ENCODE measurements around the gene HTR3B.

HTR3B gene

DNA sequence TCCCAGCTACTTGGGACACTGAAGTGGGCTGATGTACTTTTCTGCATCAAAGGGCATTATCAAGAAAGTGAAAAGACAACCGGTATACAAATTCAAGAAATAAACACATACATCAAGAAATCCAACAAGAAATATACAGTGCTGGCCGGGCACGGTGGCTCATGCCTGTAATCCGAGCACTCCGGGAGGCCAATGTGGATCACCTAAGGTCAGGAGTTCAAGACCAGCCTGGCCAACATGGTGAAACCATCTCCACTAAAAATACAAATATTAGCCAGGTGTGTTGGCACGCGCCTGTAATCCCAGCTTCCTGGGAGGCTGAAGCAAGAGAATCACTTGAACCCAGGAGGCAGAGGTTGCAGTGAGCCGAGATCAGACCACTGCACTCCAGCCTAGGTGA, 38.7 kb upstream of the HTR3B start:
- DNase-seq (ENCODE audit: low read depth): no peak
- no peak overlapping the region for H3K4me3 ChIP-seq (ENCODE audit: control insufficient read depth, low read depth, low read length)
- TF ChIP-seq, protein P1, sequence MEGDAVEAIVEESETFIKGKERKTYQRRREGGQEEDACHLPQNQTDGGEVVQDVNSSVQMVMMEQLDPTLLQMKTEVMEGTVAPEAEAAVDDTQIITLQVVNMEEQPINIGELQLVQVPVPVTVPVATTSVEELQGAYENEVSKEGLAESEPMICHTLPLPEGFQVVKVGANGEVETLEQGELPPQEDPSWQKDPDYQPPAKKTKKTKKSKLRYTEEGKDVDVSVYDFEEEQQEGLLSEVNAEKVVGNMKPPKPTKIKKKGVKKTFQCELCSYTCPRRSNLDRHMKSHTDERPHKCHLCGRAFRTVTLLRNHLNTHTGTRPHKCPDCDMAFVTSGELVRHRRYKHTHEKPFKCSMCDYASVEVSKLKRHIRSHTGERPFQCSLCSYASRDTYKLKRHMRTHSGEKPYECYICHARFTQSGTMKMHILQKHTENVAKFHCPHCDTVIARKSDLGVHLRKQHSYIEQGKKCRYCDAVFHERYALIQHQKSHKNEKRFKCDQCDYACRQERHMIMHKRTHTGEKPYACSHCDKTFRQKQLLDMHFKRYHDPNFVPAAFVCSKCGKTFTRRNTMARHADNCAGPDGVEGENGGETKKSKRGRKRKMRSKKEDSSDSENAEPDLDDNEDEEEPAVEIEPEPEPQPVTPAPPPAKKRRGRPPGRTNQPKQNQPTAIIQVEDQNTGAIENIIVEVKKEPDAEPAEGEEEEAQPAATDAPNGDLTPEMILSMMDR (conservative IDR thresholded peaks at IDR 0.05; ENCODE audit: control insufficient read depth, insufficient read depth, low read depth, low read length): no peak

DNA sequence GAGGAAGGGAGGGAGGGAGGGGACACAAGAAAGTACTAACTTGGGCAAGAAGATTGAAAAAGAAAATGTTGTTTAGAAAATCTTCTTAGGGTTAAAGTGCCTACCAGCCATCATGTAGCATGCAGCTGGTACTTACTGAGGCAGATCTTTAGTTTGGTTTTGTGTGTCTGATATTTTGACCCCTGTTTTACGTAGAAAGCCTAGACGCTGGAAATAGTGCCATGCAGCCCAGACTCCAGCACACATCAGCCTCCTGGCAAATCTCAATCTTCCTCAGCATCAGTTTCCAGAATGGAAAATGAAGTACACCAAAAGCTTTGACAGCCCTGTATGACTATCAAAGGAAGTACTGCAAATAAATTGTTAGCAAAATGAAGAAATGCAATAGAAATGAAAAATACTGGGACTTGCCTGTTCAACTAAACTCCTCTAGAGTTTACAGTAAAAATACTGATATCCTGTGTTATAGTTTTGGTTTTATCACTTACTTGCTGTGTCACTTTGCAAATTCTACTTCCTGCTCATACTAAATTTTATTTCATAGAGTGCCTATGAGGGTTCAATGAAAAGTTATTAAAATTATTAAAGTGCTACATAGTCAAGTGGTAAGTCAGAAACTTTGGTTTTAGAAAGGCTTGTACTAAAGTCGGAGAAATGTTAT, 36.6 kb upstream of the HTR3B start:
- H3K4me3 ChIP-seq (ENCODE audit: control insufficient read depth, low read depth, low read length): no peak overlapping the region
- DNase-seq (ENCODE audit: low read depth): no peak
- TF ChIP-seq, protein P1 (conservative IDR thresholded peaks at IDR 0.05; ENCODE audit: control insufficient read depth, insufficient read depth, low read depth, low read length): no peak

DNA sequence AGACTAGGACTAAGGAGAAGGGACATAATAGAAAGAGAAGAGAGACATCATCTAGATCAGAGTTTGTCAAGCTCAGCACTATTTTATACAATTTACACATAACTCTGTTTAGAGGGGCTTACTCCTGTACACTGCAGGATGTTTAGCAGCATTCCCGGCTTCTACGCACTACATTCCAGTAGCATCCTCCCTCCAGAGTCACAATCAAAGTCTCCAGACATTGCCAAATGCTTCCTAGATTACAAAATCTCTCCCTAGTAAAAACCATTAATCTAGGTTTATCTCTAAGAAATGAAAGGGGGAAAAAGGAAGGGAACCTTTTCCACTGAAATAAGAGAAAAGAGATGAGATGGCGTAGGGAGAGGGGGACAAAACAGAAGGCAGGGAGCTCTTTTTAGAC, 33.3 kb upstream of the HTR3B start:
- no peak overlapping the region for H3K4me3 ChIP-seq (ENCODE audit: control insufficient read depth, low read depth, low read length)
- TF ChIP-seq, protein P1 (conservative IDR thresholded peaks at IDR 0.05; ENCODE audit: control insufficient read depth, insufficient read depth, low read depth, low read length): no peak
- DNase-seq (ENCODE audit: low read depth): no peak

DNA sequence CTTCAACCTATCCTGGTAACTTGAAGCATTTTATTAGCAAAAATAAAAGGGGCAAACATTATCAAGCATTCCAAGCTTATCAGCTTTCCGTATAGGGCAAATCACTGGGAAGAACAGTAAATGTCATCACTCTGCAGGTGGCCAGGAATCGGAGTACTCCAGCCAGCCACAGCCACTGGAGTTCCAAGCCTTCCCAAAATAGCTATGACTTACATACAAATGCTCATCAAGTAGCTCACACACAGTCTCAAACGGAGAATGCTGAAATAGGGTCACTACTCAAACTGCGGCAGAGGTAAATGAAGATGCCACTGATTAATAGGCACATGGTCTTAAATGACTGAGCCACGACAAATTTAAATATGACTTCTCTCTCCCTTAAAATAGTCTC, 31.4 kb upstream of the HTR3B start:
- TF ChIP-seq, protein P1 (conservative IDR thresholded peaks at IDR 0.05; ENCODE audit: control insufficient read depth, insufficient read depth, low read depth, low read length): no peak
- H3K4me3 ChIP-seq (ENCODE audit: control insufficient read depth, low read depth, low read length): no peak overlapping the region
- peak; percentile 3 for DNase-seq (ENCODE audit: low read depth)

DNA sequence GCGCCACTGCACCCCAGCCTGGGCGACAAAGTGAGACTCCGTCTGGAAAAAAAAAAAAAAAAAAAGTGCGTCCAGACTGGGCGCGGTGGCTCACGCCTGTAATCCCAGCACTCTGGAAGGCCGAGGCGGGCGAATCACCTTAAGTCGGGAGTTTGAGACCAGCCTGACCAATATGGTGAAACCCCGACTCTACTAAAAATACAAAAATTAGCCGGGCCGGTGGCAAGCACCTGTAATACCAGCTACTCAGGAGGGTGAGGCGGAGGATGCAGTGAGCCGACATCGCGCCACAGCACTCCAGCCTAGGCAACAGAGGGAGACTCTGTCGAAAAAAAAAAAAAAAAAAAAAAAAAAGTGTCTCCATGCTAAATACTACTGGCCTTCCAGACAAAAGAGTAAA, 30.5 kb upstream of the HTR3B start:
- TF ChIP-seq, protein P1 (conservative IDR thresholded peaks at IDR 0.05; ENCODE audit: control insufficient read depth, insufficient read depth, low read depth, low read length): no peak
- H3K4me3 ChIP-seq (ENCODE audit: control insufficient read depth, low read depth, low read length): peak overlapping the region; percentile 73

DNA sequence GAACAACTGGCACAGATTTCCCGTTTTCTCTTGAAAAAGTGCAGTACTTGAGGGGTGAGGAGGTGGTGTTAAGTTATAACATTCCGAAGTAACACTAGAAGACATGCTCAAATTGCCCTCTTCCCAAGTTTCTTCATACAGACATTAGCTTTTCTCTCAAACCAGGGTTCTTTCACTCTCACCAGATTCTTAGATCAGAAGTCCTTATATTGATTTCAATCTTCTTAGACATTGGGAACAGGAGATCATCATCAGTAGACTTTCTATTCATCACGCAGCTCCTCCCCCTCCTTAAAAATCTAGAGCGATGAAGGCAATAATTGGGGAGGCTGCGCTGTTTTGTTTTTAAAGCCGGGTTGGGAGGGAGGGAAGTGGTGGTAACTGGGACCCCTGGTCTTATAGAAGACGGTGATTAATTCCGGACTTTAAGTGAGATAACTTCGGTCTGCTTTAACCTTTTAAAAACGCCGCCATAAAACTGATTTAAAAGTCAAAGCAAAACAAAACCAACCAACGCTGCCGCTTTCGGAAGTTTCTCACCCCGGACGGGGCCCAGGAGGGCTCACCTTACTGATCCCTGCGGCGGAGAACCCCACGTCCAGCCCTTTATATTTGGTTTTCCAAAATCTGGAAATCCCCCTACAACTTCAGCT, 29.9 kb upstream of the HTR3B start:
- peak overlapping the region; percentile 73 for H3K4me3 ChIP-seq (ENCODE audit: control insufficient read depth, low read depth, low read length)
- peak; percentile 27 for DNase-seq (ENCODE audit: low read depth)
- TF ChIP-seq, protein P1 (conservative IDR thresholded peaks at IDR 0.05; ENCODE audit: control insufficient read depth, insufficient read depth, low read depth, low read length): no peak

More for the DNA sequence above, 30.5 kb upstream of the HTR3B start:
- no peak for DNase-seq (ENCODE audit: low read depth)
